Erythroblast (primary cell): ENCODE data around the gene ITPKB.

ENCODE experiments used
- GATA1 ChIP-seq: IDR thresholded peaks from 2 replicates; pipeline ENCODE4 v1.6.1; 2011; ENCODE audit warnings: low read depth, mild to moderate bottlenecking, control low read depth, low read length, moderate library complexity
- POLR2A ChIP-seq: IDR thresholded peaks from 2 replicates; pipeline ENCODE4 v1.6.1; 2011; ENCODE audit warnings: mild to moderate bottlenecking, low read length

DNA sequence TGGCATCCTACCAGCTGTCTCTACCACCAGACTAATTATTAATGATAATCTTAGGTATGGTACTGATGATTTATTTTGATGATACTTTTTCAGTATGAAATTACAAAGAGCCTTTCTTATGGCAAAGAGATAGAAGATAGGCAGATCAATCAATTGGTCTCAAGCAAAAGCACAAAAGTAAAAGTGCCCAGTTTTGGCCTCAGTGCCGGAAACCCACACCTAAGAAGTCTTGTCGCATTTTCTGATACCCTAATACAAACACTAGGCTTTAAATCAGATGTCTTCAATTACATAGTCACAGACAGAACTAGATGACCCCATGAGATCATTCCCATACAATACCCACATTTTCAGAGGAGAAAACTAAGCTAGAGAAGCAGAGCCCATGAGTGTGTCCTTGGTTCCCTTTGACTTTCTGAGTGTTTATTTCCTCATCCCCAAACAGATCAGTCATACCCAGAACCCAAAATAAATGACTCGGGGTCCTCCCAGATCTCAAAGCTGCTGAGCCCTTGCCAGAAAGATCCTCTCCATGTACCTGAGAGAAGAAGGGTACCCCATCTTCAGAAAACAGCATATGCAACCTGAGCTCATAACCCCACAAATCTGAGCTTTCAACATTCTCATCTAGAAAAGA, 7.7 kb downstream of the ITPKB start:
- TF ChIP-seq POLR2A (no peak), GATA1 (no peak)
